Middle frontal gyrus (tissue), 1 donor: ENCODE results near the gene IL12B.
"Not testable (repeated sequence)": the region's sequence is repeated elsewhere in the genome, so short reads cannot be mapped to it uniquely, and the experiment has no call there.

Source experiments
- DNase-seq: peaks from one replicate; pipeline ENCODE4 v3.0.0-alpha.2; 2015; ENCODE audit warnings: low spot score; ENCODE audit errors: extremely low spot score

IL12B gene

DNA sequence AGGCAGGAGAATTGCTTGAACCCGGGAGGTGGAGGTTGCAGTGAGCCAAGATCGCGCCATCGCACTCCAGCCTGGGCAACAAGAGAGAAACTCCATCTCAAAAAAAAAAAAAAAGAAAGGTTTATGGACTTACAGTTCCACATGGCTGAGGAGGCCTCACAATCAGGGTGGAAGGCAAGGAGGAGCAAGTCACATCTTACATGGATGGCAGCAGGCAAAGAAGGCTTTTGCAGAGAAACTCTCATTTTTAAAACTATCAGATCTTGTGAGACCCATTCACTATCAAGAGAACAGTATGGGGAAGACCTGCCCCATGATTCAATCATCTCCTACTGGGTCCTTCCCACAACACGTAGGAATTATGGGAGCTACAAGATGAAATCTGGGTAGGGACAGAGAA, 33.0 kb downstream of the IL12B start:
- not testable (repeated sequence) for DNase-seq

DNA sequence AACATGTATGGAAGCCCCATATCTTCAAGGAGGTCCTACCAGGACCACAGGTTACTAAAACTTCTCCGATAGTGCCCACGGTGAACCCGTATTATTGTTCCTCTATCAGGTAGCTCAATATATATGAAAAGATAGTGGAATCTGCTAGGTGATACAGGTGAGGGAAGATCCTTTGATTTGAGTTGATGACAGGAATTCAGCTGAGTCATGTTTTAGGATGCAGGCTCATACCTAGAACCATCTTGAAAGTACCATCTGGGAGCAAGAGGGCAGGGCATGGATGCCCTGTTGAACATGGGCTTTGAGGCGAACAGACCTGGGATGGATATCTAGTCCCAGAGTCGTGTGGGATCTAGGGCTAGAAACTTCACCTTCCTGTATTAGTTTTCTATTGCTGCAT, 35.4 kb downstream of the IL12B start:
- no peak for DNase-seq

DNA sequence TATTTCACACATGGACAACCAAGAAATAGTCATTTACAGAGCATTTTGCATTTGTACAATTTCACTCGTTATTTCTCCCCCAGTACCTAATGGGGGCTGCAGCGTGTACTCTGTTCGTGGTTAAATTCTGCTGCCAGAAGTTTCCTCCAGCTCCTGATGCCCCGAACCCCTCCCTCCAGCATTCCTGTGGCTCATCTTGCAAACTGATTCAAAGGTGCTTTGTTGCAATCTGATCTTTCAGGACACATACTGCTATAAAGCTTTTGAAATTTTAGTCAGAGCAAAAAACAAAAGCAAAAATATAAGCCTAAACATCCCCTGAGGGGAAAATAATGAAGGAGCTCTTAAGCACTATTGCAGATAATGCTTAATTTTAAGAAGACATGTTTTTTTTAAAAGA, 39.5 kb downstream of the IL12B start:
- no peak for DNase-seq

DNA sequence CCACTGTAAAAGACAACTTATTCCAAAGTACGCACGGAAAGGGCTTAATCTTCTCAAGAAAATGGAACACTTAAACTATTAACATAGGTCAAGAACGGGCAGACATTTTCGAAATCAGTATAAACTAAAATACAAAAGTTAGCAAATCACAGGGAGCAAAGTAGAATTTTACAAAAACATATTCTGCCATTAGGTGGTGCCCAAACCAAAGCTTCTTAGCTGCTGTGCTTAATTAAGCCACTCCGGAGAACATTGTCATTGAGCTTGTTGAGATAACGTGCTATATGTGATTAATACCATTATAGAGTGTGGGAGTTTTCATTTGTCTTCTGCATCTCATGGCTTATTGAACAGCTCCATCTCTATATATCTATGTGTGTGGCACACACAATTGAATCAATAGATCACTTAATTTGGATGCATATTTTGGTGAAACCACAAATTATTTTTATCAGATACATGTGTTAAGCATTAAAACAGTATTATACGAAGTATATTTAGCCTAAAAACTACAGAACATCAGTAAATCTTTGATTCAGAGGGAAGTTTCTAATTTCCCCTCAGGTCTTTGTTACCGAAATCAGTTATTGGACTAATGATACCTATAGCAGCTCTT, 43.8 kb downstream of the IL12B start:
- no peak for DNase-seq

DNA sequence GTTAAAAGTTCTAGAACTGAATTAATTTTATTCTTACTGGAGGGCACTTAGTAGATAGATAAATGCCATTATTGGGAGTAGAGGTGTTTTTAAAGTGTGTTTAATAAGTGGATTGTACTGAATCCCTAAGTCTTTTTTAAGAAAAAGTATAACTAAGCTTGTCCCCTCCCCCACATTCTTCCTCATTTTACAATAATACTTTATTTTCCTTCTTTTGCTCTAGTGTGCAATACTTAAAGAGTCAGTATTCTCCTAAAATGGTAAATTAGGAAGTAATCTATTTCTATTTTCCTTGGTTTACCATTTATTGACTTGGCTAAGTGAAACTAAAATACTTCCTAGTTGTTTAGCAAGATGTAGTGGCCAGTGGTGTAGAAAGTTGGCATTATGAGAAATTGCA, 55.6 kb downstream of the IL12B start:
- no peak for DNase-seq

DNA sequence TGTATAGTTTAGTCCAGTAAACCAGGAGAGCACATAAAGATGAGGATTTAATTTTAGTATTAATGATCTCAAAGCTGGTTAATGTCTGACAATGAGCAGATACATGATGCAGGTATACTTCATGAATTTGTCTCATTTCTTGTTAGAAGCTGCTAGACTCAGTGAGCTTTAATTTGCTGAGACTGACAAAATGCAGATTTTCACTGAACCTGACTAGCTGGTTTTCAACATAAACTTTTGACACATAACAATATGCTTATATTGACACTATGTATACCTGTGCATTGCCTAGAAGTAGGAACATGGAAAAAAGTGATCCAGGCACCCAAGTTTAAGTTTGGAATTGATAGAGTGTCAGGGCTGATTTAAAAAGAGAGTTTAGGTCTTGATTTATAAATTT, 56.4 kb downstream of the IL12B start:
- no peak for DNase-seq

DNA sequence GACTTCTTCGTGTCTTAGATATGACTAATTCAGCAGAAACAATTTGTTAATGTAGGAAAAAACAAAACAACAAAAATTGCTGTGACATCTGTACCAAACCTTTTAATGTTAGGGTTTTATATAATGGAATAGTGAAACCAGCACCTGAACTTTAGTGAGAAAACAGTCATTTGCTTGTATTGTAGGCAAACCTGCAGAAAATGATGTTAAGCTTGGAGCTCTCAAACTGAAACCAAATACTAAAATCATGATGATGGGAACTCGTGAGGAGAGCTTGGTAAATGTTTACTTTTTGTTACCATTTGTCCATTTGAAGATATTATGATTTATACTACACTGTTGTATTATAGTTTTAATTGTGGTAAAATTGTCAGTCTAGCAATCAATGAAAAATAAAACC, 60.6 kb downstream of the IL12B start:
- no peak for DNase-seq

DNA sequence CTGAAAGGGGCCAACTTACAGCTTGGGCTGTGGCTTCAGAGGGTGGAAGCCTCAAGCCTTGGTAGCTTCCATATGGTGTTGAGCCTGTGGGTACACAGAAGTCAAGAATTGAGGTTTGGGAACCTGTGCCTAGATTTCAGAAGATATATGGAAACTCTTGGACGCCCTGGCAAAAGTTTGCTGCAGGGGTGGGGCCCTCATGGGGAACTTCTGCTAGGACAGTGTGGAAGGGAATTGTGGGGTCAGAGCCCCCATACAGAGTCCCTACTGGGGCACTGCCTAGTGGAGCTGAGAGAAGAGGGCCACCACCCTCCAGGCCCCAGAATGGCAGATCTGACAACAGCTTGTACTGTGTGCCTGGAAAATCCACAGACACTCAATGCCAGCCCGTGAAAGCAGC, 63.5 kb downstream of the IL12B start:
- not testable (repeated sequence) for DNase-seq
